Measurements from ENCODE around the gene NOL6. TPM values are rescaled to one million over a fixed set of nuclear protein-coding genes. Genes with fewer than 3 reads are reported as not detected.

Gene NOL6
- total and polyA plus RNA-seq, 2 of the 8 experiments (the other 6 are each of a cell fraction or from before 2014, with no cell fraction given): 44.0 to 55.0 TPM

GRCh38 chr9:33449715-33450114 lies 24.0 kb downstream of the NOL6 start (continued):
- no peak for TF ChIP-seq CHD7 (IDR thresholded peaks at IDR 0.05; ENCODE audit: insufficient replicate concordance, low read length)
